Gastrocnemius medialis (tissue), 4 donors: ENCODE data around the gene GMIP.

Experiments
- POLR2A ChIP-seq, 2 donors: fragments of 450-650 bp; IDR thresholded peaks; one replicate each; pipeline ENCODE4 v1.6.1; 2017; ENCODE audit warnings: antibody characterized with exemption in 2 of 2, mild to moderate bottlenecking in 2 of 2, moderate library complexity in 2 of 2
- TF ChIP-seq, protein P1 (sequence below), 5 experiments: fragments of 450-650 bp in 3 of 5; fragments of 200-600 bp in 2 of 5; sonication (generic) in 2 of 5; IDR thresholded peaks in 4 of 5; conservative IDR thresholded peaks in 1 of 5; 1 replicate in 4 of 5; 2 replicates in 1 of 5; pipeline ENCODE4 v1.5.1; 2016 to 2019; ENCODE audit warnings: antibody characterized with exemption in 5 of 5, mild to moderate bottlenecking in 3 of 5, moderate library complexity in 3 of 5

DNA sequence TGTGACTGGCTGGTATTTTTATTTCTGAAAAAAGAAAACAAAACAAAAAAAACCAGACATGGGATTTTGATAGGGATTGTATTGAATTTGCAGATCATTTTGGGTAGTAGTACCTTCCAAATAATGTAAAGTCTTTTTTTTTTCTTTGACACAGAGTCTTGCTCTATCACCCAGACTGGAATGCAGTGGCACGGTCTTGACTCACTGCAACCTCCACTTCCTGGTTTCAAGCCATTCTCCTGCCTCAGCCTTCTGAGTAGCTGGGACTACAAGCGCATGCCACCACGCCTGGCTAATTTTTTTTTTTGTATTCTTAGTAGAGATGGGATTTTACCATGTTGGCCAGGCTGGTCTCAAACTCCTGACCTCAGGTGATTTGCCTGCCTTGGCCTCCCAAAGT is 29.4 kb upstream of the GMIP start:
- TF ChIP-seq POLR2A (IDR thresholded peaks at IDR 0.05), result no peak
- TF ChIP-seq, protein P1, sequence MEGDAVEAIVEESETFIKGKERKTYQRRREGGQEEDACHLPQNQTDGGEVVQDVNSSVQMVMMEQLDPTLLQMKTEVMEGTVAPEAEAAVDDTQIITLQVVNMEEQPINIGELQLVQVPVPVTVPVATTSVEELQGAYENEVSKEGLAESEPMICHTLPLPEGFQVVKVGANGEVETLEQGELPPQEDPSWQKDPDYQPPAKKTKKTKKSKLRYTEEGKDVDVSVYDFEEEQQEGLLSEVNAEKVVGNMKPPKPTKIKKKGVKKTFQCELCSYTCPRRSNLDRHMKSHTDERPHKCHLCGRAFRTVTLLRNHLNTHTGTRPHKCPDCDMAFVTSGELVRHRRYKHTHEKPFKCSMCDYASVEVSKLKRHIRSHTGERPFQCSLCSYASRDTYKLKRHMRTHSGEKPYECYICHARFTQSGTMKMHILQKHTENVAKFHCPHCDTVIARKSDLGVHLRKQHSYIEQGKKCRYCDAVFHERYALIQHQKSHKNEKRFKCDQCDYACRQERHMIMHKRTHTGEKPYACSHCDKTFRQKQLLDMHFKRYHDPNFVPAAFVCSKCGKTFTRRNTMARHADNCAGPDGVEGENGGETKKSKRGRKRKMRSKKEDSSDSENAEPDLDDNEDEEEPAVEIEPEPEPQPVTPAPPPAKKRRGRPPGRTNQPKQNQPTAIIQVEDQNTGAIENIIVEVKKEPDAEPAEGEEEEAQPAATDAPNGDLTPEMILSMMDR (IDR thresholded peaks at IDR 0.05 in 4 of 5, conservative IDR thresholded peaks at IDR 0.05 in 1 of 5), result no peak
